NB4 (cell line): Measurements from ENCODE around the gene COG5.

Source experiments
- POLR2A ChIP-seq: IDR thresholded peaks from 2 replicates; pipeline ENCODE4 v1.6.1; 2011; ENCODE audit warnings: mild to moderate bottlenecking; ENCODE audit not compliant: insufficient read length; ENCODE audit errors: extremely low read depth
- TF ChIP-seq, protein P1 (sequence below): IDR thresholded peaks from one replicate; pipeline ENCODE4 v1.5.1; 2012; ENCODE audit warnings: low read depth, low read length
- TF ChIP-seq, protein P2 (sequence below): IDR thresholded peaks from 2 replicates; pipeline ENCODE4 v1.6.1; 2011; ENCODE audit warnings: low read depth, low read length

DNA sequence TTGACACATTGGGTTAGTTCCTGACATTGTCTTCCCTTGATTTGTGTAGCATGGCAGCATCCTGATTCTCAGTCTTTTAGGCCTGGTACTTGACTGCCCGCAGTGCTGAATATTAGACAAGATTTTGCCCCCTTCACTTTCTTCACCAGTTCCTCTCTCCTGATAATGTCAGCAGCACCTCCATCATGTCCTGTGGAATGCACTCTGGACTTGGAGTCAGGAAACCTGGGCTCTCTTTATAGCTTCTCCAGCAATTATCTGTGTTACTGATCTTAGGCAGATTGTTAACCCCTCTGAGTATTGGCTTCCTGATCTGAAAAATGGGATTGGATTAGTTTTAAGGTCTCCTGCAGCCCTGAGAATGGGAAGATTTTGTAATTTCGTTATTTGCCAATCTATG is 375.9 kb downstream of the COG5 start:
- TF ChIP-seq, protein P1, sequence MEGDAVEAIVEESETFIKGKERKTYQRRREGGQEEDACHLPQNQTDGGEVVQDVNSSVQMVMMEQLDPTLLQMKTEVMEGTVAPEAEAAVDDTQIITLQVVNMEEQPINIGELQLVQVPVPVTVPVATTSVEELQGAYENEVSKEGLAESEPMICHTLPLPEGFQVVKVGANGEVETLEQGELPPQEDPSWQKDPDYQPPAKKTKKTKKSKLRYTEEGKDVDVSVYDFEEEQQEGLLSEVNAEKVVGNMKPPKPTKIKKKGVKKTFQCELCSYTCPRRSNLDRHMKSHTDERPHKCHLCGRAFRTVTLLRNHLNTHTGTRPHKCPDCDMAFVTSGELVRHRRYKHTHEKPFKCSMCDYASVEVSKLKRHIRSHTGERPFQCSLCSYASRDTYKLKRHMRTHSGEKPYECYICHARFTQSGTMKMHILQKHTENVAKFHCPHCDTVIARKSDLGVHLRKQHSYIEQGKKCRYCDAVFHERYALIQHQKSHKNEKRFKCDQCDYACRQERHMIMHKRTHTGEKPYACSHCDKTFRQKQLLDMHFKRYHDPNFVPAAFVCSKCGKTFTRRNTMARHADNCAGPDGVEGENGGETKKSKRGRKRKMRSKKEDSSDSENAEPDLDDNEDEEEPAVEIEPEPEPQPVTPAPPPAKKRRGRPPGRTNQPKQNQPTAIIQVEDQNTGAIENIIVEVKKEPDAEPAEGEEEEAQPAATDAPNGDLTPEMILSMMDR: no peak
- TF ChIP-seq POLR2A: no peak
- TF ChIP-seq, protein P2, sequence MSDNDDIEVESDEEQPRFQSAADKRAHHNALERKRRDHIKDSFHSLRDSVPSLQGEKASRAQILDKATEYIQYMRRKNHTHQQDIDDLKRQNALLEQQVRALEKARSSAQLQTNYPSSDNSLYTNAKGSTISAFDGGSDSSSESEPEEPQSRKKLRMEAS: no peak
